LNCAP (cell line): ENCODE results near the gene ALDH3A1.
A peak's percentile ranks its signal among the peaks of the same experiment; 100 is the strongest.

Experiments used
- CTCF ChIP-seq: fragments of 450-650 bp; IDR thresholded peaks from 2 replicates; pipeline ENCODE4 v1.5.1; 2017; ENCODE audit warnings: mild to moderate bottlenecking

The ALDH3A1 gene

GRCh38 chr17:19766421-19767270 is 18.5 kb upstream of the ALDH3A1 start:
- TF ChIP-seq CTCF, result peak; percentile 98

- no peak for TF ChIP-seq CTCF
Observed at GRCh38 chr17:19766016-19766415, 17.9 kb upstream of the ALDH3A1 start.

- TF ChIP-seq CTCF, result no peak
Observed at GRCh38 chr17:19763416-19763815, 15.3 kb upstream of the ALDH3A1 start.

- peak; percentile 81 for TF ChIP-seq CTCF
Observed at GRCh38 chr17:19762515-19762961, 14.4 kb upstream of the ALDH3A1 start.

GRCh38 chr17:19760746-19761145 is 12.6 kb upstream of the ALDH3A1 start:
- TF ChIP-seq CTCF, result no peak

- TF ChIP-seq CTCF, result no peak
Observed at GRCh38 chr17:19759568-19760549, 11.8 kb upstream of the ALDH3A1 start.

- no peak for TF ChIP-seq CTCF
Observed at GRCh38 chr17:19757536-19758180, 9.6 kb upstream of the ALDH3A1 start.
